GM12873 (cell line): ENCODE measurements around the gene UGGT2.

Experiments used
- TF ChIP-seq, protein P1 (sequence below): IDR thresholded peaks from 2 replicates; pipeline ENCODE4 v1.5.1; 2012; ENCODE audit warnings: low read depth, mild to moderate bottlenecking, moderate library complexity, low read length, control low read depth; ENCODE audit not compliant: insufficient read depth; ENCODE audit errors: missing control alignments

Gene UGGT2

GRCh38 chr13:95756072-95756471 is 297.1 kb downstream of the UGGT2 start:
- TF ChIP-seq, protein P1, sequence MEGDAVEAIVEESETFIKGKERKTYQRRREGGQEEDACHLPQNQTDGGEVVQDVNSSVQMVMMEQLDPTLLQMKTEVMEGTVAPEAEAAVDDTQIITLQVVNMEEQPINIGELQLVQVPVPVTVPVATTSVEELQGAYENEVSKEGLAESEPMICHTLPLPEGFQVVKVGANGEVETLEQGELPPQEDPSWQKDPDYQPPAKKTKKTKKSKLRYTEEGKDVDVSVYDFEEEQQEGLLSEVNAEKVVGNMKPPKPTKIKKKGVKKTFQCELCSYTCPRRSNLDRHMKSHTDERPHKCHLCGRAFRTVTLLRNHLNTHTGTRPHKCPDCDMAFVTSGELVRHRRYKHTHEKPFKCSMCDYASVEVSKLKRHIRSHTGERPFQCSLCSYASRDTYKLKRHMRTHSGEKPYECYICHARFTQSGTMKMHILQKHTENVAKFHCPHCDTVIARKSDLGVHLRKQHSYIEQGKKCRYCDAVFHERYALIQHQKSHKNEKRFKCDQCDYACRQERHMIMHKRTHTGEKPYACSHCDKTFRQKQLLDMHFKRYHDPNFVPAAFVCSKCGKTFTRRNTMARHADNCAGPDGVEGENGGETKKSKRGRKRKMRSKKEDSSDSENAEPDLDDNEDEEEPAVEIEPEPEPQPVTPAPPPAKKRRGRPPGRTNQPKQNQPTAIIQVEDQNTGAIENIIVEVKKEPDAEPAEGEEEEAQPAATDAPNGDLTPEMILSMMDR, result no peak

DNA sequence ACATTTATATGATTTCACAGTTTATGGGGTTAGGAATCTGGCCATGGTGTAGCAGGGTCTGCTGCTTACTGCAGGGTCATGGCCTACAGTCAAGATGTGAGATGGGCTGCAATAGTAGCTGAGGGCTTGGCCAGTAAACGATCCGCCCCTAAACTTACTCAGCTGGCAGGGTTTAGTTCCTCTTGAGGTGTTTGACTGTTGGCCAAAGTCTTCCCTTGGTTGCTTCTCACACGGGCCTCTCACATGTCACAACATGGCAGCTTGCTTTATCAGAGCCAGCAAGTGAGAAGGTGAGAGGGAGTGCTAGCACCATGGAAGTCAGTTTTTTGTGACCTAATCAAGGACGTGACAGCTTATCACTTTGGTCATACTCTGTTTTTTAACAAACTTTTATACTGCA is 299.1 kb downstream of the UGGT2 start:
- TF ChIP-seq, protein P1, result no peak

GRCh38 chr13:95752677-95753076 is 300.5 kb downstream of the UGGT2 start:
- TF ChIP-seq, protein P1, result no peak
